A204.1 (cell line): Measurements from ENCODE around the gene MRPL58.

Experiments
- FAIRE-seq: peaks from 2 replicates; lab custom pipeline; 2012; peaks lifted over from hg19 to GRCh38; lab: Jason Lieb, UNC

MRPL58 gene

DNA sequence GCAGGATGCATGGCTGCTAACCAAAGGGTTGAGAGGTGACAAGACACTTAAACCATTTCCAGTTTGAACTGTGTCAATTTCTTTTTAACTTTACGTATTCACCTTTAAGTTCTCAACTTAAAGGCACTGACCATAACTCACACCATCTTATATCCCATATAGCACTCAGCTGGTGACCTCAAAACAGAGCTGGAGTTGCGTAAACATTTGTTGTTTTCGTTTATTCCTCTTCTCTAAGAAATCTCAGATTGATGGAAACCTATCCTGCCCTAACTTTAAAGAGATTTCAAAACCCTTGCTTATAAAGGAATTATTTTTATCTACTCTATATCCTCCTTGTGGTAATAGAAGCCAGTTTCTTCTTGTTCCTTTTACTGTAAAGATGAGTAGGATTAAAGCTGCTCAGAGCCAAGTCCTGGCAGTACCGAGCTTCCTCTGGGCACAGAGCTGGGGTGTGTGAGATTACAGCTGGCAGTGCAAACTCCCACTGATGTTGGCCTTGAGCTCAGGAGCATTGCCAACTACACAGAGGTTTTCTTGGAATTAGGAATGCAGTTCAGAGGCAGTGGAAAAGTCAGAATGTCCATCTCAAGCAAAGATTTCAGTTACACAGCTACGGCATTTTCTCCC is 35.9 kb downstream of the MRPL58 start:
- no peak for FAIRE-seq

DNA sequence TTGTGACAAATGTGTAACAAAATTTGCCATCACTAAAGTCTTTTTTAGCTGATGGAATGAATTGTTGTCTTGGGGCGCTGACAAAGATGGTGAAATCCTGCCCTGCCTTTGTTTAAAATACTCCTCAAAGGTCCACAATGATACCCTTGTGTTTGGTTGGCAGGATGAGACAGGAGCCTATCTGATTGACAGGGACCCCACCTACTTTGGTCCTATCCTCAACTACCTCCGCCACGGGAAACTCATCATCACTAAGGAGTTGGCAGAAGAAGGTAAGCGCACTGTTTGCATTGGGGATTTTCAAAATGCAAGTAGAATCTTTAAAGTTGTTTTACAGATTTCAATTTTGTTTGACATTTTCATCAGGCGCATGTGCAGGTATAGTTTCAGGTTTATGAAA is 36.6 kb downstream of the MRPL58 start:
- FAIRE-seq: no peak

DNA sequence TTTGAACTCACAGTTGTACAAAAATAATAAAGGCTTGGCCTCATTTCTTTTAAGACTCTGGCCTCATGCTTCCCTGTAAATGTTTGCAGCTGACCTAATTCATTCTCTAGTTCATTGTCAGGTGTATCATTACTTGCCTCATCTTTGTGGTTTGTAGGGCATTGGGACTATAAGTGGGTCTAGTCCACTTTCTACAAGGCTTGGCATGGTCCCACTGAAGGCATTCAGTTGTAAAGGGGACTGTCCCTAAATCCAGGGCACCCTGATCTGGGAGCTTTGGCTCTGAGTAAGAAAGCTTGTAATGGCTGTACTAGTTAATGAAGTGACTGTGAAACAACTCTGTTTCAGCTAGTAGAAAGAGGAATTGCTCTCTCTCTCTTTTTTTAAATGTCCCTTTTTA is 37.2 kb downstream of the MRPL58 start:
- FAIRE-seq: no peak

DNA sequence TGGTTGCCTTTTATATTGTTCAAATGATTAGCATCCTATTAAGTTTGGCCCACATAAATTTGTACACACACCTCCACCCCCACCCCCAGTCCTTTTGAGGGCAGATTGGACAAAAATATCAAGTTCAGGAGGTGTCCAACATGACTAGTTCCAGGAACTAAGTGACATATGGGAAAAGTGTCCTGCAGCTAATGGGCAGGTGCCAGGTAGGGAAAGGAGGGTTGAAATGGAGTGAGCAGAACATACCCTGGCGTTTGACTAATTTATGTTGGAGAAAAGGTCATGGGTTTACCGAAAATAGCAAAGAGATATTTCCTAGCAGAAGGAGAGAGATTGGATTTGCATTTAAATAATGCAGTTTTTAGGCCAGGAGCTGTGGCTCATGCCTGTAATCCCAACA is 39.5 kb downstream of the MRPL58 start:
- no peak for FAIRE-seq

GRCh38 chr17:75059369-75060345 is 47.2 kb downstream of the MRPL58 start:
- FAIRE-seq: peak; percentile 96

GRCh38 chr17:75060434-75061054 is 48.1 kb downstream of the MRPL58 start:
- FAIRE-seq: no peak

DNA sequence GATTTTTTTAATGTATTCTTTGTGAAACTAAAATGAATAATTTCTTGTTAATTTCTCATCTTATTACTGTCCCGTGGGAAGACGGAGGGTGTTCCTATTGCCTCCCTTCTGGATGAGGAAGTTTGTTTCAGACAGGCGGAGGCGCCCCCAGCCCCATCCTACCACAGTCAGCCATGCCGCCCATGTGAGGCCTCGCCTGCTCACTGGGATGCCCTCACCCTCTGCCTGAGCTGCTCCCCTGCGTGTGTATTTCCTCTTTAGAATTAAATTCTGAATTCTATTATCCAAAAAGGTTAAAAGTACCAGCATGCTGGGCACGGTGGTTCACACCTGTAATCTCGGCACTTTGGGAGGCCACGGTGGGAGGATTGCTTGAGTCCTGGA is 48.6 kb downstream of the MRPL58 start:
- FAIRE-seq: no peak

- no peak for FAIRE-seq
These were observed 49.1 kb downstream of the MRPL58 start for GRCh38 chr17:75061618-75062017.

- FAIRE-seq: no peak
These were observed 50.7 kb downstream of the MRPL58 start for GRCh38 chr17:75063201-75063600.

DNA sequence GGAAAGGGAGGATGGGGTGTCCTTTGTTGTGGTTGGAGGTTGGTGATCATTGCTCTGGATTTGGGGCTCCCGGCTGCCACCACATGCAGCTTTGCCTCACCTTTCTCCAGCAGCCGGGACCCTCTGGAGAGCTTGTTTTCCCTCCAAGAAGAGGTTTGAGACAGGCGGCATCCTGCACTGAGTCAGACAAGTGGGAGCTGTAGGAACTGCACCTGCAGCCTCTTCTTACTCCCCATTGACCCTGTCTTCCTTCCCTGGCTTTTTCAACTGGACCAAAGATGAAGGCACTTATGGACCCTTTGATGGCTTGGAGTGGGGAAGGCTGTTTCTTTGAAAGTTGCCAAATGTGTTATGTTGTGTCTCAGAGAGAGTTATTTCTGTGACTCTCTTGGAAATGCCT is 51.2 kb downstream of the MRPL58 start:
- no peak for FAIRE-seq

DNA sequence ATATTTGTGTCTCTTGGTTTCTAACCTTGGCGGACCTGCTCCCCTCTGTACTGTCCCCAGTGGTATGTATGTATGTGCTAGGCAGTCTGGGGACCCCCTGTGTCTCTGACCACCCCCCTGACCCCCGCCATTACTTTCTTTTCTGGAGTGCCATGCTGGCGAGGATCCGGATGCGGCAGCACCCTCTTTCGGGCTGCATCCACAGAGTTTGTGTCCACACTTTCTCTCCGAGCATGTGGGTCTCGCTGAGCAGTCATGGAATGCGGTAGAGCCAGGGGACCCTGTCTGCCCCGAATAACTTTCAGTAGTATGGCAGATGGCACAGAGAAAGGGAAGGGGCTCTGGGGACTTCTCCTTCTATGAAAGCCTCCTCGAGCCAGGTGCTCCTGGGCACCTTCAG is 51.6 kb downstream of the MRPL58 start:
- no peak for FAIRE-seq

- no peak for FAIRE-seq
These were observed 52.0 kb downstream of the MRPL58 start for GRCh38 chr17:75064460-75064859.

DNA sequence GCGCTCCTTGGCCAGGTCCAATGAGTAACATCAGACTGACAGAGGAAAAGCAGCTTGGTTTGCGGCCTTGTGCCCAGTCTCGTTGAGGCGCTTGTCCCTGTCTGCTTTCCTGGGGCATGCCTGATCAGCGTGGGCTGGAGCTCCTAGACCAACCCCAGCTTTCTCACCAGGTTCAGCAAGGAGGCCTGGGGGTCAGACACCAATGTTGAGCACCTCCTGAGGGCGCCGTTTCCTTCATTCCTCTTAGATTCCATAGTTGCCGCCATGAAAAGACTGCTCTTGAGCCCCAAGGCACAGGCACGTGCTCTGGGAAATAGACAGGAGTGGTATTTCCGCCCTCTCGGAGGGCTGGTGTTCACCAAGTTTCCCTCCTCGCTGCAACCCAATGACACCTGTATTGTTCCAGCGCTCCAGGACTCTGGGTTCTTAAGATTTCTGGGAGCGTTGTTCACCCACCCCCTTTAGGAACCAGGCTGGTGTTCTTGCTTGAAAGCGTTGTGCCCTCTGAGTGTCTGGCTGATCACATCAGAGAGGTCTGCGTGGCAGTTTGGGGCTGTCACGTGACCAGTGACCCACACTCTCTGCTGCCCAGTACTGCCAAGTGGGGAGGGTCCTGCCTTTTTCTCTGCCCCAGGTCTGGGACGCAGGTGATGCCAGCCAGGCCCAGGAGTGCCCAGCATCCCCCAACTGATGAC is 52.5 kb downstream of the MRPL58 start:
- FAIRE-seq: no peak

DNA sequence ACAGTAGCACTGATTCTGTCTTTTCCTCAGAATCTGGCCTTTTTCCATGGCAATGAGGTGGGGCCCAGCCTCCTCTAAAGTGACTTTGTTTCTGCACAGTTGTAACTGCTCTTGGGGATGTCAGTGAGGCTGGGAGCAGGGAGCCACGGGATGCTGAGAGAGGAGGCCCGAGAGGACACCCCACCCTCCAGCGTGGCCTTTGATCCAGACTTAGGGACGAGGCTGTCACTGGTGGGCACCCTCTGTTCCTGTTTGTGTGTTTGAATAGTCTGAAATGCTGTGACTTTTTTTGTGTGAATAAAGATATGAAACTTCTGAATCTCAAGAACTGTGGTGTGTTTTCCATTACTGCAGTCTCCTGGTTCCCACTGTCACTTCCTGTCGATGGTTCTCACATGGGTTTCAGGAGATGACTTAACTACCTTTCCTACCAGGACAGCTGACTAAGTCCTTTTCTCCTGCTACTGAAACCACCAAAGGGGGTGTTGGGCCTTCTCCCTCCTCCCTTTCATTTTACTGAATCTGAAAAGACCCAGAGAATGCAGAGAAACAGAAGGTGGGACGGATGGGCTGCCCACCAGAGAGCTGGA is 53.2 kb downstream of the MRPL58 start:
- no peak for FAIRE-seq

- FAIRE-seq: no peak
These were observed 55.4 kb downstream of the MRPL58 start for GRCh38 chr17:75067856-75068255.

- FAIRE-seq: no peak
These were observed 56.3 kb downstream of the MRPL58 start for GRCh38 chr17:75068750-75069149.

DNA sequence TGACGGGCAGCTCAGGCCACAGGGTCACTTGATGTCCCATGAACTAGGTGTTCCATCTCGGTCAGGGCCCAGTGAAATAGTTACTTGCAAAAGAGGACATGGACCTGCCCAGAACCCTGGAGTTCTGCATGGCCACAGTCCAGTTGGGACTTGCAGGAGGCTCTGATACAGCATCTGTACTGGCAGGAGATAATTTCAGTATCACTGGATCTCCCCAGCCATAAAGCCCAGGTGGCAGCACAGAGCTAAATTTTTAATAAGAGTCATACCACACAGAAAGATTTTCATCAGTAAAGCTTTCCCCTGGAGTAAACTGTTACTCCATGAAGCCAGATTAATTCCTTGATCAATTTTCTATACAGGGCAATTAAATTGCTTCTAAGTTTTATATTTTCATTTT is 57.3 kb downstream of the MRPL58 start:
- FAIRE-seq: peak; percentile 19
